SU-DHL-6 (cell line): Measurements from ENCODE around the gene IFNL4.

Source experiments
- CTCF ChIP-seq: fragments of 200-600 bp; sonication (generic); IDR thresholded peaks from one replicate; pipeline ENCODE4 v1.5.1; 2017; ENCODE audit warnings: antibody characterized with exemption, mild to moderate bottlenecking, low read length, moderate library complexity; ENCODE audit not compliant: insufficient read depth, poor library complexity, severe bottlenecking
- EZH2phosphoT487 ChIP-seq: fragments of 200-600 bp; sonication (generic), shearing (Covaris generic); conservative IDR thresholded peaks from 2 replicates; pipeline ENCODE4 v1.6.1; 2018; ENCODE audit warnings: mild to moderate bottlenecking, antibody characterized with exemption, low read length, moderate library complexity, mixed read lengths

DNA sequence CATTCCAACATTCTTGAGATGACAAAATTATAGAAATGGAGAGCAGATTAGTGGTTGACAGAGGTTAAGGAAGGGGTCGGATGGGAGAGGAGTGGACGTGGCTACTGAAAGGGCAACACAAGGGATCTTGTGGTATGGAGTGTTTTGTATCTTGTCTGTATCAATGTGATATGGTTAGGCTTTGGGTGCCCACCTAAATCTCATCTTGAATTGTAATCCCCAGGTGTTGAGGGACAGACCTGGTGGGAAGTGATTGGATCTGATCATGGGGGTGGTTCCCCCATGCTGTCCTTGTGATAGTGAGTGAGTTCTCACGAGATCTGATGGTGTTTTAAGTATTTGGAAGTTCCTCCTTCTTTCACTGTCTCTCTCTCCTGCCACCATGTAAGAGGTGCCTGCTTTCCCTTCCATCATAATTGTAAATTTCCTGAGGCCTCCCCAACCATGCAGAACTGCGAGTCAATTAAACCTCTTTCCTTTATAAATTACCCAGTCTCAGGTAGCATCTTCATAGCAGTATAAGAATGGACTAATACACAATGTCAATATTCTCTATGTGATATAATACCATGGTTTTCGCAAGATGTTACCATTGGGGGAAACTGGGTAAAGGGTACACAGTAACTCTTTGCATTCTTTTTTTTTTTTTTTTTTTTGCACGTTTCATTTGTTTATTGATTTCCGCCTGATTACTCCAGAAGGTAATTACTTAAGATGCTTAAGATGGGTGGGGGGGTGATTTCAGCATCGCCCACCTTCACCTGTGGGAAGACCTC, 4.9 kb upstream of the IFNL4 start:
- TF ChIP-seq CTCF (no peak), EZH2phosphoT487 (no peak)
